MCF 10A (cell line): Measurements from ENCODE around the gene WNT3. TPM values are rescaled to one million over a fixed set of nuclear protein-coding genes. Genes with fewer than 3 reads are reported as not detected.

Source experiments
- BruUV-seq: library from RNA; stranded (reverse); fragments of 400-500 nt; replicated peaks from 2 replicates; lab custom pipeline; 2021; lab: Mats Ljungman, UMichigan
- CTCF ChIA-PET: fragments of 300-600 bp; sonication (Branson Sonifier 250); formaldehyde crosslinking; extraction: SDS; loops from one replicate; lab custom pipeline; 2021; ENCODE audit warnings: antibody characterized with exemption, inconsistent platforms; lab: Yijun Ruan, JAX
- POLR2A ChIA-PET: fragments of 300-600, 350-650 bp; sonication (Branson Sonifier 250); formaldehyde crosslinking; extraction: SDS; loops from one replicate; lab custom pipeline; 2020; ENCODE audit warnings: antibody characterized with exemption, inconsistent platforms; lab: Yijun Ruan, JAX
- DNase-seq: peaks from one replicate; pipeline ENCODE4 v3.0.0-alpha.2; 2018; ENCODE audit not compliant: unreplicated experiment
- H3K27ac Mint-ChIP-seq: one replicate; pipeline ENCODE4 v1.8.0; 2022; ENCODE audit warnings: mild to moderate bottlenecking, low read depth, mixed read lengths; ENCODE audit not compliant: unreplicated experiment
- H3K27me3 Mint-ChIP-seq: one replicate; pipeline ENCODE4 v1.8.0; 2022; ENCODE audit warnings: mixed read lengths; ENCODE audit not compliant: insufficient read depth, unreplicated experiment
- H3K36me3 Mint-ChIP-seq: one replicate; pipeline ENCODE4 v1.8.0; 2022; ENCODE audit warnings: mild to moderate bottlenecking, moderate library complexity, mixed read lengths; ENCODE audit not compliant: insufficient read depth, unreplicated experiment
- H3K4me1 Mint-ChIP-seq: one replicate; pipeline ENCODE4 v1.8.0; 2022; ENCODE audit warnings: mixed read lengths; ENCODE audit not compliant: insufficient read depth, unreplicated experiment
- H3K4me3 Mint-ChIP-seq: one replicate; pipeline ENCODE4 v1.8.0; 2022; ENCODE audit warnings: mild to moderate bottlenecking, moderate library complexity, mixed read lengths; ENCODE audit not compliant: unreplicated experiment
- H3K9me3 Mint-ChIP-seq: one replicate; pipeline ENCODE4 v1.8.0; 2022; ENCODE audit warnings: mixed read lengths; ENCODE audit not compliant: unreplicated experiment
- CTCF ChIP-seq: fragments of 200-600 bp; IDR thresholded peaks from one replicate; pipeline ENCODE4 v1.8.0; 2022; ENCODE audit warnings: antibody characterized with exemption, mild to moderate bottlenecking; ENCODE audit not compliant: unreplicated experiment
- intact Hi-C: fragments of 100-400 bp; cut with micrococcal nuclease; formaldehyde crosslinking; loops from 2 replicates; pipeline ENCODE4 v1.14.1; 2022
- total RNA-seq: library from RNA; stranded (reverse); gene quantifications from 2 replicates; pipeline ENCODE4 v1.2.3, GENCODE V29; 2022

WNT3 gene
- total RNA-seq, 1 experiment from 2014 or later = 2.4 TPM

GRCh38 chr17:46768540-46768870 lies 50.0 kb downstream of the WNT3 start:
- intact Hi-C loops = no loop called here
- no peak for TF ChIP-seq CTCF
- ChIA-PET POLR2A (no interaction called here), CTCF (no interaction called here)
- Mint-ChIP-seq H3K4me1 (peaks cover 14% of the 10 kb centered on the region), H3K27ac (no peak overlapping the region), H3K36me3 (no peaks in the 10 kb centered on the region), H3K27me3 (no peaks in the 10 kb centered on the region), H3K9me3 (no peaks in the 10 kb centered on the region), H3K4me3 (no peak overlapping the region)
- no peak for DNase-seq
- BruUV-seq = no TSS peak

GRCh38 chr17:46766493-46767491 lies 51.7 kb downstream of the WNT3 start:
- no peak for DNase-seq
- no TSS peak for BruUV-seq
- Mint-ChIP-seq H3K27me3 (no peaks in the 10 kb centered on the region), H3K9me3 (no peaks in the 10 kb centered on the region), H3K36me3 (no peaks in the 10 kb centered on the region), H3K27ac (no peak overlapping the region), H3K4me1 (peaks cover 14% of the 10 kb centered on the region), H3K4me3 (no peak overlapping the region)
- intact Hi-C loops = no loop called here
- POLR2A ChIA-PET = no interaction called here
- CTCF ChIA-PET = interaction anchor here (0.6 to 1.0 kb wide), 4 partner anchors 9 to 499 kb away, joined by 3 read pairs; no protein-coding TSS in a partner anchor
- TF ChIP-seq CTCF = no peak

- DNase-seq = no peak
- Mint-ChIP-seq H3K27me3 (no peaks in the 10 kb centered on the region), H3K27ac (no peak overlapping the region), H3K4me3 (no peak overlapping the region), H3K4me1 (peaks cover 14% of the 10 kb centered on the region), H3K36me3 (no peaks in the 10 kb centered on the region), H3K9me3 (no peaks in the 10 kb centered on the region)
- BruUV-seq = no TSS peak
- intact Hi-C loops = no loop called here
- POLR2A ChIA-PET = no interaction called here
- TF ChIP-seq CTCF = no peak
- CTCF ChIA-PET = interaction anchor here (0.6 to 1.3 kb wide), 4 partner anchors 17 to 680 kb away, joined by 3 to 5 read pairs (median 4); no protein-coding TSS in a partner anchor
These were observed 53.0 kb downstream of the WNT3 start for GRCh38 chr17:46765453-46765852.

GRCh38 chr17:46764709-46765401 lies 53.6 kb downstream of the WNT3 start:
- intact Hi-C loops = no loop called here
- POLR2A ChIA-PET = no interaction called here
- no TSS peak for BruUV-seq
- Mint-ChIP-seq H3K4me1 (peaks cover 14% of the 10 kb centered on the region), H3K36me3 (no peaks in the 10 kb centered on the region), H3K4me3 (no peak overlapping the region), H3K27ac (no peak overlapping the region), H3K27me3 (no peaks in the 10 kb centered on the region), H3K9me3 (no peaks in the 10 kb centered on the region)
- CTCF ChIA-PET = interaction anchor here (0.6 to 1.3 kb wide), 2 partner anchors 18 to 71 kb away, joined by 3 to 5 read pairs; no protein-coding TSS in a partner anchor
- DNase-seq = peak; percentile 87
- no peak for TF ChIP-seq CTCF
